ENCODE measurements around the gene DGKB.

The DGKB gene

DNA sequence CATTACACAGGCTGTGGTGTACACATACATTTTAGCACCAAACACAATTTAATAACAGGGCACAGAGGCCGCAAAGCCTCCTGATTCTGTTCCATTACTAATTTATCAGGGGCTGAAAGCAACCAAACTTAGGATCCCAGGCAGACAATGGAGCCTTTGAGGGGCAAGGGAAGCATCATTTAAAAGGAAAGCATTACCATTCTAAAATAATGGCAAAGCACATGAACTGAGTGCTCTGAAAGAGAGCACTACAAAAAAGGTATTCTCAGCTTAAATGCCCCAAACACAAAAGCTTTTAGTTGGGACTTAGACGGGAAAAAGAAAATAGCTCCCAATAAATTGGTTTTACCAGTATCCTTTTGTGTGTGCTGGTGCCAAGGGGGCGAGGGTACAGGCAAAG is 631.1 kb downstream of the DGKB start:
- DNase-seq (ENCODE audit: low spot score) = no peak
- TF ChIP-seq, protein P1, sequence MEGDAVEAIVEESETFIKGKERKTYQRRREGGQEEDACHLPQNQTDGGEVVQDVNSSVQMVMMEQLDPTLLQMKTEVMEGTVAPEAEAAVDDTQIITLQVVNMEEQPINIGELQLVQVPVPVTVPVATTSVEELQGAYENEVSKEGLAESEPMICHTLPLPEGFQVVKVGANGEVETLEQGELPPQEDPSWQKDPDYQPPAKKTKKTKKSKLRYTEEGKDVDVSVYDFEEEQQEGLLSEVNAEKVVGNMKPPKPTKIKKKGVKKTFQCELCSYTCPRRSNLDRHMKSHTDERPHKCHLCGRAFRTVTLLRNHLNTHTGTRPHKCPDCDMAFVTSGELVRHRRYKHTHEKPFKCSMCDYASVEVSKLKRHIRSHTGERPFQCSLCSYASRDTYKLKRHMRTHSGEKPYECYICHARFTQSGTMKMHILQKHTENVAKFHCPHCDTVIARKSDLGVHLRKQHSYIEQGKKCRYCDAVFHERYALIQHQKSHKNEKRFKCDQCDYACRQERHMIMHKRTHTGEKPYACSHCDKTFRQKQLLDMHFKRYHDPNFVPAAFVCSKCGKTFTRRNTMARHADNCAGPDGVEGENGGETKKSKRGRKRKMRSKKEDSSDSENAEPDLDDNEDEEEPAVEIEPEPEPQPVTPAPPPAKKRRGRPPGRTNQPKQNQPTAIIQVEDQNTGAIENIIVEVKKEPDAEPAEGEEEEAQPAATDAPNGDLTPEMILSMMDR (IDR thresholded peaks at IDR 0.05; ENCODE audit: extremely low read depth, missing control alignments) = no peak

DNA sequence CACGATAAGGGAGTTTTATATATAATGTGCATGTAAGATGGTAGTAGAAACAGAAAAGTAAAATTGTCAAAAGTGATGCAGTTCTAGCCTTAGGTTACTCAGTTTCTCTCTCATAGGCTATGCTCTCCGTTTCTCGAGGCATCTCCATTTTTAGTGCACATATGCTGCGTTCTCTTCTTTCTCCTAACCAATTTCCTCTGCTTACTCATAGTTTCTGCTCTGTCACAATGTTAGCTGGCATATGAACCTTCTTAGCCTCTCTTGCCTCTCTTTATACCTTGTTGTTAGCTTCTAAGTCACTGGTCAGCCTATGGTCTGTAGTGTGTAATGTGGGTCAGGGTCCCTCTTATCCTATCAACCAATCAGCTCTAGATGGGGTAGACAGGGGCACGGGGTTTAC is 632.5 kb downstream of the DGKB start:
- no peak for DNase-seq (ENCODE audit: low spot score)
- TF ChIP-seq, protein P1 (IDR thresholded peaks at IDR 0.05; ENCODE audit: extremely low read depth, missing control alignments) = no peak

DNA sequence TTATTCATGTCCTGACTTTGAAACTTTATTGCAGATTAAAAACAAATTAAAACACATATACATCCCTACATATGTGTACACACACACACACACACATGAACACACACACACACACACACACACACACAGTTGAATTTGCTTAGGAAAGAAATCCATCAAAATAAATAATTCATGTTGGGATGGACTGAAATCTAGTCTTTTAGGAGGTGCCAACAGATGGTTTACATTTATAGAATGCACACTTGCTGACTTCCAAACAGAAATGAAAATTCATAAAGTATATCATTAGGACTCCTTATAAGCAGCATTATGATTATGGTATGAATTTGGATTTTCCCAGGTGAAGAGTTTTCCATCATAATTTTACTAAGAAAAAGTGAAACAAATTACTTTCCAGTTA is 642.5 kb downstream of the DGKB start:
- no peak for DNase-seq (ENCODE audit: low spot score)
- TF ChIP-seq, protein P1 (IDR thresholded peaks at IDR 0.05; ENCODE audit: extremely low read depth, missing control alignments) = no peak

DNA sequence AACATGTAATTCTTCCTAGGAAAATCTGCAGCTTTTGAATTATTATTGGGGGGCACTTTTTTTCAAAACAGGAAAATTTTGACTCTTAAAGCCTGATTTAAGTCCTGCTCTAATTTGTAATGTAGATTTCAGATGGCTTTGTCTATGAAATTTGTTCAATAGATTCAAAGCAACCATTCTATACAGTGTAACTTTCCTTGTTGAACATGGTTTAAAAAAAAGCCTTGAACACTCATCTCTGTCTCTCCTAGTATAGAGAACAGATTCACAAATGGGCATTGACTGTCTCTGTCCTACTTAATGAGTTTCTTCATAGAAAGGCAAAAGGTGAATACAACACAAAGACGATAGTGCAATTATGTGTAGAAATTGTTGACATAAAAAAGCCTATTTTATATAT is 643.7 kb downstream of the DGKB start:
- TF ChIP-seq, protein P1 (IDR thresholded peaks at IDR 0.05; ENCODE audit: extremely low read depth, missing control alignments) = no peak
- DNase-seq (ENCODE audit: low spot score) = no peak

DNA sequence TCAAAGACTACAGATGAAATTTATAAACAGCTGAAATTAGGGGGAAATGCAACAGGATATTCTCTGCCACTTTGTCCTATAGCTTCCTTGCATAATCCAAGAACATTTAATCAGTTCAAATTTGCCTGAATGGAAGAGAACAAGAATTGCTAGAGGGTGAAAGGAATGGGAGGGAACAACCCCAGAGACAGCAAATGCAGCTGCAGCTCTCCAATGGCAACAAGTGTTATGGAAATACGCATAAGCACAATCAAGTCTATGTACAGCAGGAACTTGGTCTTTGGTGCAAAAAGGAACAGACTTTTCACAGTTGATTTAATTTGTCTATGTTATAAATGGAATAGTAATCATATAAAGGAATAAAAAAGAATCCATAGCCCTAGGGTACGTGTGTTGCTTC is 644.1 kb downstream of the DGKB start:
- DNase-seq (ENCODE audit: low spot score) = no peak
- TF ChIP-seq, protein P1 (IDR thresholded peaks at IDR 0.05; ENCODE audit: extremely low read depth, missing control alignments) = no peak

DNA sequence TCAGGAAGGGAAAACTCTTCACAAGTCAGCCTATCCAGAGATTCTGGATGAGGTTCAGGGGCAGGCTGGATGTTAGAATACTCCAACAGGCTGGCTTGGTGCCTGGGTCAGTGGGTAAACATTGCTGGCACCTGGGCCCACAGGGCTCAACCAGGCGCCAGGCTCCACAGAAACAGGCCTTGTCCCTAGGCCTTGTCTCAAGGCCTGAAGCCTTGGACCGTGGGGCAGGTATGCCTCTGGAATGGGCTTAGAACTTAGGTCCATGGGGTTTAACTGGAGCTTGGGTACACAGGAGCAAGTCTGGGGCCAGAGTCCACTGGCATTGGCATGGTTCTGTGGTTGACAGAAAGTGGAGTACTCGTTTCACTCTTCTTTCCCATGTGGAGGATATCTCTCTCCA is 650.1 kb downstream of the DGKB start:
- DNase-seq (ENCODE audit: low spot score) = no peak
- TF ChIP-seq, protein P1 (IDR thresholded peaks at IDR 0.05; ENCODE audit: extremely low read depth, missing control alignments) = no peak

DNA sequence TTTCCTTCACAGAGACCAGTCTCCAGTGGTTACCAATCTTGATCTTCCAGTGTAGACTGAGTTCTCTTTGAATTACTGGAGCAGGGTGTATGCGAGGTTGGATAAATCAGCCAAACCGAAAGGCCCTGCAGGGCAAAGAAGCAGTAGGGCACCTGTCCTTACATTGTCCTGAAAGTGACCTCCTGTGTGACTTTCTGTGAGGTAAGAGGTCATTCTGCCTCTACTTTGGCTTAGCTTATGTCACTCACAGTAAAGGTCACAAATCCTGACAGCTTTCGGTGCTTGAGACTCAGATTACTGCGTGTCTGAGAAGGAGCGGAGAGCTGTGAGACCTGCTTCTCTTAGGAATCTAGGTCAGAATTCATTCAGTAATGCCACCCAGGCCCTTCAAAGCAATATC is 660.4 kb downstream of the DGKB start:
- TF ChIP-seq, protein P1 (IDR thresholded peaks at IDR 0.05; ENCODE audit: extremely low read depth, missing control alignments) = no peak
- DNase-seq (ENCODE audit: low spot score) = no peak

All from GM20000 (cell line).